HG03097 (cell line): ENCODE results near the gene GNGT1.
"Not testable (repeated sequence)": the region's sequence is repeated elsewhere in the genome, so short reads cannot be mapped to it uniquely, and the experiment has no call there.

Experiments used
- ATAC-seq: cut with Tn5 transposase; IDR thresholded peaks from one replicate; pipeline ENCODE4 v1.9.1; 2021; ENCODE audit not compliant: unreplicated experiment, low FRiP score

GNGT1 gene

DNA sequence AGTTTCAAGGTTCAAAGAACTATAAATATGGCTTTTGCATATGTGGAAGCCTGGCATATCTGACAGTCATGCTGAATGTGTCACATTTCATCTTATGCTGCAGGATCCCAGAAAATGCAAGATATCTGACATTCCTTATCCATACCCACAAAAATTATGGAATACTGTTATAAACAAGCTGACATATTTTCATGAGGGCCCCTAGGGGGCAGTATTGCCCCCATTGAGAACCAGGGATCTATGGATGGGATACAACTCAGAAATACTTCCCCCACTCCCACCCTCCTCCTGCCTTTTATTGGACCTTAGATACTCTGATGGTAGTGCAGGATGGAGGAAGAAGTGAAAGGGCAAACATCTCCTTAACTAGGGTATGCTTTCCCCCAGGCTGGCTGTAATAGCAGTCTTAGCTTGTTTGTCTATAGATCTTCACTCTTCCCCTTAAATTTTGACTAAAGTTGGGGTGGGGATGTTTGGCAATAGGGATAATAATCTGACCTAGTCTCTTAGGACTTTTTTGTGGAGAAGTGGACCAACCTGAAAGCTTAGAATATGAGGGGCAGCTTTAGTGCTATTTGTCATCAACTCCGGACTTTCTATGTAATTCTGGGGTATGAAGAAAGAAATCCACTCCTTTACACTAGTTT, 3.5 kb upstream of the GNGT1 start:
- no peak for ATAC-seq

DNA sequence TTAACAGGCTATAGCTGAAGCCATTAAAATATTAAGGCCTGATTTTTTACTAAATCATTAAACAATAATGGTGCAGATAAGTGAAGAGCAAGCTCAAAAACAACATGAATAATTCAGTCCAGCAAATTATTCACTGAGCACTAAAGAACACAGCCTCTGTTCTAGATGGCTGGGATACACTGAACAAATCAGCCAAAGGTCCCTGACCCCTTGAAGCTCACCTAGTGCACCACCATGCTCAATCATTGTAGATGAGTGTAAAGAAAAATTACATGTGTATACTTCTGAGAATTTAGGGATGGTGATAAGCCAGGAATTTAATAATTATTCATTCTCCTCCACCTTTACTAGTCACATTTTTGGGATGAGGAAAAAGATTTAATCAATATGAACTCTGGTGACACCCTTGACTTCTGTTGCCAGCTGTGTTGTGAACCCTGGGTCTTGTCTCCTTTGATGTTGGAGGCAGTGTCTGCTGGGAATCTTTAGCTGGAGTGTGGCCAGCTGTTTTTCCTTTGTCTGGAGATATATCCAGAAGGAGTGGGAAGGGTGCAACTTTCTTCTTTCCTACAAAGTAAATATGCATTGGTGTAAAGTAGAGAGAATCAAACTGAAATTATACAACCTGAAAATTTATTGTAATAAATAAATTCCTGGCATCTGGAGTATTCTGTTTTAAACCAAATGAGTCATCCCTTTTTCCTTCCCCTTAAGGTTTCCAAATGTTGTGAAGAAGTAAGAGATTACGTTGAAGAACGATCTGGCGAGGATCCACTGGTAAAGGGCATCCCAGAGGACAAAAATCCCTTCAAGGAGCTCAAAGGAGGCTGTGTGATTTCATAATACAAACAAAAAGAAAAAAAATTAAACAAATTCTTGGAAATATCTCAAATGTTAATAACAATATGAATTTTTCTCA, 4.0 kb downstream of the GNGT1 start:
- no peak for ATAC-seq

DNA sequence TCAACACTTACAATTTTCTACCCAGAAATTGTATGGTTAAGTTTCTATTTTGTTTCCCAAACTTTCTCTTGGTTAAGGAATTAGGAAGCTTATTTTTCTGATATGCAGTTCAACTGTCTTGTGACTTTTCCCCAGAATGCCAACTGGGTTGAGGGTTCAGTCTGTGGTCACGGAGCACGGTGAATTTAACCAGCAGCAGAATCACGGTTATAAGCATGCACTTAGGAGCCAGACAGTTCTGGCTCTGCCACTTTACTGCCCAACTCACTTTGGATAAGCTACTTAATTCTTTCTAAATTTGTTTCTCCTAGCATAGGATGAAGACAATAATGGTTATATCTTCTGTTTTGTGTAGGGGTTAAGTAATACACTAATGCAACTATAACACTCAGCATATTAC, 4.9 kb downstream of the GNGT1 start:
- not testable (repeated sequence) for ATAC-seq

DNA sequence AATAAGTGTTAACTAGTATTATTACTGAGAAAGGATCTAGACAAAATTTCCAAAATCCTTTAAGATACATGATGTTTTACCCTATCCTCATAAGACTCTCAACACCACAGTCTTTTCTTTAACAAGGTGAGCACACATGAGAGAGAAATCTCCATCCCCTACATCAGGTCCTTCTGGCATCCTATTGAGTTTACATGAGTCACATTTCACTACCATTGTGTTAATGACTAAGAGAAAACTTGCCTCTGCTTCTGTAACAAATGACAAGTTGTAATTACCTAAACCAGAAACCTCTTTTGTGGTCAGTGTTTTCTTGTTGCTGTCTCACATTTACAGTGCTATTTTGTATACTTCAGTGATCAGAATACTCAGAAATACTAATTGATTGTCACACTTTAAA, 5.3 kb downstream of the GNGT1 start:
- ATAC-seq: not testable (repeated sequence)

DNA sequence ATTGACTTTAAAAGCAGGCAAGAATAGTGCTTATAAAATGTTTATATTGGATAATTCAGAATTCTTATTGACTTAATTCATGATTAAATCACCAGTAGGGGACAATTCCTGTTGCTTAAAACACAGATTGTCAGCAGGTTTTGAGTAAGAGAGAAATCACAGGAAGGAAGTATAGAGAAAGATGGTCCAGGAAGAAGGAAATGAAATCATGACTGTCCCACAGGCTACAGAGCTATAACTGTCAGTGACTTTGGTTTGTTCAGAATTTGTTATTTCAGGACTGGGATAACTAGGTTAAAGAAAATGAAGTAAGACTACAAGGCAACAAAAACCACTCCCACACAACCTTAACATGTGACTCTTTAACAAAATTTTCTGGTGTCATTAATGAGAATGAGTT, 6.8 kb downstream of the GNGT1 start:
- no peak for ATAC-seq

DNA sequence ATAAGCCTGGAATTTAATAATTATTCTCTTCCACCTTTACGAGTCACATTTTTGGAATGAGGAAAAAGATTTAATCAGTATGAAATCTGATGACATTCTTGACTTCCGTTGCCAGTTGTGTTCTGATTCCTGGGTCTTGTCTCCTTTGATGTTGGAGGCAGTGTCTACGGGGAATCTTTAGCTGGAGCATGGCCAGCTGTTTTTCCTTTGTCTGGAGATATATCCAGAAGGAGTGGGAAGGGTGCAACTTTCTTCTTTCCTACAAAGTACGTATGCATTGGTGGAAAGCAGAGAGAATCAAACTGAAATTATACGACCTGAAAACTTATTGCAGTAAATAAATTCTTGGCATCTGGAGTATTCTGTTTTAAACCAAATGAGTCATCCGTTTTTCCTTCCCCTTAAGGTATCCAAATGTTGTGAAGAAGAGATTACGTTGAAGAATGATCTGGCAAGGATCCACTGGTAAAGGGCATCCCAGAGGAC, 8.3 kb downstream of the GNGT1 start:
- ATAC-seq: no peak

DNA sequence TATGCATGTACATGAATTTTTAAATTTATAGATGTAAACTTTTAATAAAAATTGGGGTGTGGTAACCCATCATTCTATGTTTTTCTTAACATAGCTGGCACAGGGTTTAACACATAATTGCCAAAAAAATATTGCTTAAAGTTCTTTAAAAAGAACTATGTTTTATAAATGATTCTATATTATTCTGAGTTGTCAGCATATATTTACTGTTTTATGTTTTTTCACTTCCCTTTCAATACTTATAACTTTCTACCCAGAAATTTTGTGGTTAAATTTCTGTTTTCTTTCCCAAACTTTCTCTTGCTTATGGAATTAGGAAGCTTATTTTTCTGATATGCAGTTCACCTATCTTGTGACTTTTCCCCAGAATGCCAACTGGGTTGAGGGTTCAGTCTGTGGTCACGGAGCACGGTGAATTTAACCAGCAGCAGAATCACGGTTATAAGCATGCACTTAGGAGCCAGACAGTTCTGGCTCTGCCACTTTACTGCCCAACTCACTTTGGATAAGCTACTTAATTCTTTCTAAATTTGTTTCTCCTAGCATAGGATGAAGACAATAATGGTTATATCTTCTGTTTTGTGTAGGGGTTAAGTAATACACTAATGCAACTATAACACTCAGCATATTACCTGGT, 9.0 kb downstream of the GNGT1 start:
- not testable (repeated sequence) for ATAC-seq

DNA sequence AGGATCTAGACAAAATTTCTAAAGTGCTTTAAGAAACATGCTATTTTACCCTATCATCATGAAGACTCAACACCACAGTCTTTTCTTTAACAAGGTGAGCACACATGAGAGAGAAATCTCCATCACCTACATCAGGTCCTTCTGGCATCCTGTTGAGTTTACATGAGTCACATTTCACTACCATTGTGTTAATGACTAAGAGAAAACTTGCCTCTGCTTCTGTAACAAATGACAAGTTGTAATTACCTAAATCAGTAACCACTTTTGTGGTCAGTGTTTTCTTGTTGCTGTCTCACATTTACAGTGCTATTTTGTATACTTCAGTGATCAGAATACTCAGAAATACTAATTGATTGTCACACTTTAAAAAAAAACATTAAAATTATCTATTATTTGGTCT, 9.5 kb downstream of the GNGT1 start:
- peak; percentile 58 for ATAC-seq

GRCh38 chr7:93916315-93916714, 9.9 kb downstream of the GNGT1 start:
- peak; percentile 14 for ATAC-seq

DNA sequence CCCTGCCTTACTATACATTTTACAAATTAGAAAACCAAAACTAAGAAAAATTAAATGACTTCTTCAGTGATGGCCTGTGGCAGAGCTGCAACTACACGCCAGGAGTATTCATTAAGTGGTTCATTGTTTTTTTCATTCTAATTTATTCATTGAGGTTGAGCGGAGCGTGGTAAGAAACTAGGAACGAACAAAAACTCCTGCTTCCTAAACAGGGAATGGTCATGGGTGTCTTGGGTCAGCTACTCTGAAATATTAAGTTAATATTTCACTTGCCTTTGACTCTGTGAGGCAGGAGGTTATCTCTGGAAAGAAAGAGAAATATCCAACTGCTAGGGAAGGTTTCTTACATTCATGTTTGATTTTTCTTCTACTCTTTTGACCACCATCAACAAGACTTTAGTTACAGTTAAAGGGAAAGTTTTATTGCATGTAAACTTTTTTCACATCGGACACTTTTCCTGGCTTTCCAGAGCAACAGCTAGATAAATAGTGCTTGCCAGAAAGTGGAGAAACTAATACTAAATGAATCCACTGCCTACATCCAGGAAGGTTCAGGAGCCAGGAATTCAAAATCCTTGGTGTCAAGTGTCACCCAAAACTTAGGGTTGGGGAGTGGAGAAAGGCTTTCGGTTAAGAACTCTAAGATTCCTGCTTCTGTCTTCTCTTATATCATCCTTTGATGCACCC, 14.3 kb downstream of the GNGT1 start:
- no peak for ATAC-seq

- no peak for ATAC-seq
These were observed 14.8 kb downstream of the GNGT1 start for GRCh38 chr7:93921186-93921585.

DNA sequence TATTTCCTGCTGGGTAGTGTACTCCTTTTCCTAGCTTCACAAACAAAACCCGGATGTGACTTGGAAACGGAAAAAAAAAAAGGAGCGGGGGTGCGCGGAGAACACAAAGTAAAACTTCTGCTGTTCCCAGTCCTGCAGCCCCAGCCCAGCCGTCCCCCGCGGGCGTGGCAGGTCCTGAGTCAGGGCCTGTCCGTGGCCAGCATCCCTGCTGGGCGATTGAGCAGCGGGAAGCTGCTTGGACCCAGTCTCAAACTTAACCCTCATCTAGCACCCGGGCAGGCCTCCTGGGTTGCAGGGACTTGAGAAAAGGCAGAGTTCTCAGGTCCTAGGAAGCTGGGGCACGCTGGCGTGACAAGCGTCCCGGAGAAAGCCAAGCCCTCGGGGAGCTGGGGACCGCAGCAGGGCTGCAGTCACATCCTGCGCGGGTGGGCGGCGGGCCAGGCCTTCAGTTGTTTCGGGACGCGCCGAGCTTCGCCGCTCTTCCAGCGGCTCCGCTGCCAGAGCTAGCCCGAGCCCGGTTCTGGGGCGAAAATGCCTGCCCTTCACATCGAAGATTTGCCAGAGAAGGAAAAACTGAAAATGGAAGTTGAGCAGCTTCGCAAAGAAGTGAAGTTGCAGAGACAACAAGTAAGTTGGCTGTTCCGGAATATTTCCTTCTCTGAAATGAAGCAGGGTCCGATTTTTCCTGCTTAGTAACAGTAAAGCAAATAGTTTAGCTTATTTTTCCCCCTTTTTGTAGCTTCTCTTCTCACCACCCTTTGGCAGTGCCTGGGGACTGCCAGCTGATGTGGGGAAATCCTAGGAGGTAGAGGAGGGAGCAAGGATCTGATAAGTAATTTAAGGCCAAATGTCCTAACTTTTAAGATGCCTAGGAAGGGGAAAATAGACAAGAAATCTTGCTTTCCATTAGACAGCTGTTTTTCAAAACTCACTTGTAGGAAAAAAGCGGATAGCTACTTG, 15.5 kb downstream of the GNGT1 start, which contains the start of gene GNG11:
GNG11 (plus strand) TSS at position 129 of the 960 bp plus-strand sequence; CDS start at position 532, 403 bp downstream.
- peak; percentile 84 for ATAC-seq

DNA sequence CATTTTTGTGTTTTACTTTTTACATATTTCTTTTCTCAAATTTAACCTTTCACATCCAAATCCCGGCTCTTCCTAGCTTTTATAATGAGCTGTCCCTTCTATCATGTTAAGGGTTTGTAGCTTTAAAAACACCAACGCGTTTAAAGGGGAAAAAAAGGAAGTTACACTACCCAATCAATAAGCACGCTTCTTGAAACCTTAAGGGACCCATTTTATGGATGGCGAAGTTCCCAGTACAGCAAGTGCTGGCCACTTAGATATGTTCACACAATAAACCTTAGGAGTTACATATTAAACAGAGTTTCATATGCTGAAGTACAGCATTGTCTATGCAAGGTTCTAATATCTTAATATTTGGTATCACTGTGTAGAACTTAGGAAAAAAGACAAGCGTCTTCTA, 16.9 kb downstream of the GNGT1 start:
- no peak for ATAC-seq

- ATAC-seq: no peak
These were observed 17.6 kb downstream of the GNGT1 start for GRCh38 chr7:93923942-93924341.

GRCh38 chr7:93926800-93927199, 20.4 kb downstream of the GNGT1 start:
- no peak for ATAC-seq

DNA sequence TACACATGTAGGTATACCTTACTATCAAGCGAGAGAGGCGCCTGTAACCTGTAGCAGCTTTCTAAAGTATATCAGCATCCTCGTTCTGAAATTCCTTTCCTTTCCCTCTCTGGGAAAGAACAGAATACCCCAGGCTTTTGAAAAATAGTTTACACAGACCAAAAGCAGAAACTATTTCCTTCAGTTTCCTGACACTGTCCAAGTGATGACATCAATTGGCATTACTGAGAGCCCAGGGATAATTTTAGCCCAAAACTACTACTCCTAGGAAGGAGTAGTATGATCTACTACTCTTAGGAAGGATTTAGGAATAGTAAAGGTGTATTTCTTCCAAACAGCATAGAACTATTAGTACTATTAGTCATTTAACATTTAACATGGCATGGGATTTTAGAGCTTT, 21.2 kb downstream of the GNGT1 start:
- ATAC-seq: no peak

DNA sequence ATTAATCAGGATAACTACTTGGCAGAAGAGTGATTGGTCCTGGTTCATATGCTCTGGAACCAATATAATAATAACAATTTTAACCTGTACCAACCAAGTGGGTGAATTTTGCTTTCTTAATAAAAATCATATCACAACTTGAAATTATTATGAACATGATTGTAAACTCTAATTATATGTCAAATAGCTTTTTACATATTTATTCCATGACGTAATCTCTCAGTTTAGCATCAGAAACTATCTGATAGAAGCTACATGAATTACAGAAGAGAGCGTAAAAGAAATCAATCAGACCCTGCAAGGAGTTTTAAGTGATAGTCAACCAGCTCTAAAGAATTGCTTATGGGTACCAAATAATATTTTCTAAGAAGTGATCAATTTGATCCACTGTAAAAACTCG, 25.3 kb downstream of the GNGT1 start:
- no peak for ATAC-seq

- ATAC-seq: no peak
These were observed 26.8 kb downstream of the GNGT1 start for GRCh38 chr7:93933156-93933555.

DNA sequence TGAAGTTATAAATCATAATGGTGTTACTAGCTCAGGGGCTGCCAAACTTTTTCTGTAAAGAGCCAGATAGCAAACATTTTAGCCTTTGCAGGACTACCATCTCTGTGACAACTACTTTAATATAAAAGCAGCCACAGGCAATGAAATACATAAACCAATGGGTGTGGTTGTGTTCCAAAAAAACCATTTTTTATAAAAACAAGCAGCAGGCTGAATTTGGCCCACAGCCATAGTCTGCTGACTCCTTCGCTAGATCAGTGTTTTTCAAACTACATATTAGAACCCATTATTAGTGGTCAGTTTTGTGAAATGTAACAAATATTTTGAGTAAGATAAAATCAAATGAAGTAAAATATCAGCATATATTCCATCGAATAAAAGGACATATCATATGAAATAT, 28.7 kb downstream of the GNGT1 start:
- ATAC-seq: no peak

GRCh38 chr7:93937818-93938217, 31.5 kb downstream of the GNGT1 start:
- ATAC-seq: no peak
